22Rv1 (cell line): ENCODE measurements around the gene PHOX2B.
"Not testable (repeated sequence)": the region's sequence is repeated elsewhere in the genome, so short reads cannot be mapped to it uniquely, and the experiment has no call there.

ENCODE experiments used
- H3K27ac ChIP-seq: fragments of 450-650 bp; 2 replicates; pipeline ENCODE4 v1.5.1; 2017
- CTCF ChIP-seq: fragments of 450-650 bp; IDR thresholded peaks from 2 replicates; pipeline ENCODE4 v1.5.1; 2017; ENCODE audit warnings: mild to moderate bottlenecking
- ZFX ChIP-seq: fragments of 450-650 bp; IDR thresholded peaks from 2 replicates; pipeline ENCODE4 v1.6.1; 2017; ENCODE audit warnings: antibody characterized with exemption, borderline replicate concordance

PHOX2B gene

GRCh38 chr4:41722181-41722580, 26.3 kb downstream of the PHOX2B start:
- no peak overlapping the region for H3K27ac ChIP-seq
- TF ChIP-seq ZFX (no peak), CTCF (no peak)

GRCh38 chr4:41719417-41719816, 29.1 kb downstream of the PHOX2B start:
- H3K27ac ChIP-seq, result no peak overlapping the region
- TF ChIP-seq ZFX, result no peak
- no peak for TF ChIP-seq CTCF

GRCh38 chr4:41718907-41719306, 29.6 kb downstream of the PHOX2B start:
- TF ChIP-seq ZFX (no peak), CTCF (no peak)
- H3K27ac ChIP-seq, result no peak overlapping the region

GRCh38 chr4:41715155-41715554, 33.4 kb downstream of the PHOX2B start:
- H3K27ac ChIP-seq, result no peak overlapping the region
- TF ChIP-seq CTCF, result no peak
- no peak for TF ChIP-seq ZFX

- no peak overlapping the region for H3K27ac ChIP-seq
- TF ChIP-seq ZFX (no peak), CTCF (no peak)
Observed at GRCh38 chr4:41714364-41715000, 34.0 kb downstream of the PHOX2B start.

GRCh38 chr4:41713768-41714167, 34.8 kb downstream of the PHOX2B start:
- TF ChIP-seq CTCF (no peak), ZFX (no peak)
- no peak overlapping the region for H3K27ac ChIP-seq

GRCh38 chr4:41712425-41712824, 36.1 kb downstream of the PHOX2B start:
- no peak overlapping the region for H3K27ac ChIP-seq
- TF ChIP-seq CTCF (no peak), ZFX (no peak)

- H3K27ac ChIP-seq, result not testable (repeated sequence)
Observed at GRCh38 chr4:41711654-41712053, 36.9 kb downstream of the PHOX2B start.
